ENCODE measurements around the gene SMARCE1.

SMARCE1 gene

DNA sequence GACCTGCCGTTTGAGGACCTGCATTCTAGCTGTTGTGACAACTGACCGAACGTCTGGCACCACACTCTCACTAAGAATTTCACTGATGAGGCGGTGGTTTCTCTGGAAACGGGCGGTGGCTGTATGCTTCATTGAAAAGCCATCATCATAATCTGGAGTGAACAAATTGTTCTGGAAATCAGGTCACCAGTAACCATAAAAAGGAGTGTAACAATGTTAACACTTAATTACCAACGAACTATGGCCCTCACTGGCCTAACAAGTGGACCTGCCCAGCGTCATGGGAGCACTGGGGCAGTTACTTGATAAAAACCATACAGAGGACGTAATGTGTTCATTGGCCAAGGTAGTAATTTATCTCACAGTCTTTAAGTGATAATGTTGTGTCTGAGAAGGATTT, 15.4 kb downstream of the SMARCE1 start:
- DNase-seq (ENCODE audit: extremely low read depth, low read depth): no peak
- H3K4me3 ChIP-seq (replicated peaks; ENCODE audit: low read depth, low read length): no peak overlapping the region
- TF ChIP-seq, protein P1, sequence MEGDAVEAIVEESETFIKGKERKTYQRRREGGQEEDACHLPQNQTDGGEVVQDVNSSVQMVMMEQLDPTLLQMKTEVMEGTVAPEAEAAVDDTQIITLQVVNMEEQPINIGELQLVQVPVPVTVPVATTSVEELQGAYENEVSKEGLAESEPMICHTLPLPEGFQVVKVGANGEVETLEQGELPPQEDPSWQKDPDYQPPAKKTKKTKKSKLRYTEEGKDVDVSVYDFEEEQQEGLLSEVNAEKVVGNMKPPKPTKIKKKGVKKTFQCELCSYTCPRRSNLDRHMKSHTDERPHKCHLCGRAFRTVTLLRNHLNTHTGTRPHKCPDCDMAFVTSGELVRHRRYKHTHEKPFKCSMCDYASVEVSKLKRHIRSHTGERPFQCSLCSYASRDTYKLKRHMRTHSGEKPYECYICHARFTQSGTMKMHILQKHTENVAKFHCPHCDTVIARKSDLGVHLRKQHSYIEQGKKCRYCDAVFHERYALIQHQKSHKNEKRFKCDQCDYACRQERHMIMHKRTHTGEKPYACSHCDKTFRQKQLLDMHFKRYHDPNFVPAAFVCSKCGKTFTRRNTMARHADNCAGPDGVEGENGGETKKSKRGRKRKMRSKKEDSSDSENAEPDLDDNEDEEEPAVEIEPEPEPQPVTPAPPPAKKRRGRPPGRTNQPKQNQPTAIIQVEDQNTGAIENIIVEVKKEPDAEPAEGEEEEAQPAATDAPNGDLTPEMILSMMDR (IDR thresholded peaks at IDR 0.05; ENCODE audit: low read depth, low read length, missing control alignments): no peak

DNA sequence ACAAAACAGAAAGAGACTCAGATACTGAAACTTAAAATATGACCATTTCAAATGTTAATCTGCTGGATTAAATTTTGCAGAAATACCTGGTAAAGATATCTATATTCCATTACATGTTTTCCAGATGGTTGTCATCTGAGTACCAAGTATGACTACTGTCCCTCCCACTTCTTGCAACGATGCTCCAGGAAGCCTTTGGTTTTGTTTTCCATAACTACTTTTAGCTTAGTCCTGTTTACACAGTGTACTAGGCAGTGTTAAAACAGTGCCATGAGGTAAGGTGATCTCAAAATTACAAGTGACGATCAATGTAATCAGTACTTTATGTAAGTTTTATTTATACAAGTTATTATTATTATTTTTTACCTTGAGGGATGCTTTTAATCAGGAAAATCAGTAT, 17.8 kb downstream of the SMARCE1 start:
- DNase-seq (ENCODE audit: extremely low read depth, low read depth): no peak
- TF ChIP-seq, protein P1 (IDR thresholded peaks at IDR 0.05; ENCODE audit: low read depth, low read length, missing control alignments): no peak
- H3K4me3 ChIP-seq (replicated peaks; ENCODE audit: low read depth, low read length): no peak overlapping the region

DNA sequence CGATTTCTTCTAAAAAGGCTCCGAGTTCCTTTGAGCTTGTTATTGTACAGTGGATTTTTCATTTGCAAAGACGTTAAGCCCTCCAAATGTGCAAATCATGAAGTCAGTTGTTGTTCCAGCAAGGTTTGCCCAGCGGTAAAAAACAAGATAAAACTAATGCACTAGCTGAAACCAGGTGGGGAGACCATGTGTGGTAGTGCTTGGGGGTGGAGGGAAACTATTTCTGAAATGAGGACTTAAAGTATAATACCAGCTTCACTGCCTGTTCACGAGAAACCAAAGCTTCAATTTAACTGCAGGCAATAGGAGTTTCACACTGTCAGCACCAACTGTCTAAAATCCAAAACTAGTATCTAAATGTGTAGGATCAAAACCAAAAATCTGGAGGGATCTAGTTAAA, 22.3 kb downstream of the SMARCE1 start:
- DNase-seq (ENCODE audit: extremely low read depth, low read depth): no peak
- TF ChIP-seq, protein P1 (IDR thresholded peaks at IDR 0.05; ENCODE audit: low read depth, low read length, missing control alignments): no peak
- no peak overlapping the region for H3K4me3 ChIP-seq (replicated peaks; ENCODE audit: low read depth, low read length)

DNA sequence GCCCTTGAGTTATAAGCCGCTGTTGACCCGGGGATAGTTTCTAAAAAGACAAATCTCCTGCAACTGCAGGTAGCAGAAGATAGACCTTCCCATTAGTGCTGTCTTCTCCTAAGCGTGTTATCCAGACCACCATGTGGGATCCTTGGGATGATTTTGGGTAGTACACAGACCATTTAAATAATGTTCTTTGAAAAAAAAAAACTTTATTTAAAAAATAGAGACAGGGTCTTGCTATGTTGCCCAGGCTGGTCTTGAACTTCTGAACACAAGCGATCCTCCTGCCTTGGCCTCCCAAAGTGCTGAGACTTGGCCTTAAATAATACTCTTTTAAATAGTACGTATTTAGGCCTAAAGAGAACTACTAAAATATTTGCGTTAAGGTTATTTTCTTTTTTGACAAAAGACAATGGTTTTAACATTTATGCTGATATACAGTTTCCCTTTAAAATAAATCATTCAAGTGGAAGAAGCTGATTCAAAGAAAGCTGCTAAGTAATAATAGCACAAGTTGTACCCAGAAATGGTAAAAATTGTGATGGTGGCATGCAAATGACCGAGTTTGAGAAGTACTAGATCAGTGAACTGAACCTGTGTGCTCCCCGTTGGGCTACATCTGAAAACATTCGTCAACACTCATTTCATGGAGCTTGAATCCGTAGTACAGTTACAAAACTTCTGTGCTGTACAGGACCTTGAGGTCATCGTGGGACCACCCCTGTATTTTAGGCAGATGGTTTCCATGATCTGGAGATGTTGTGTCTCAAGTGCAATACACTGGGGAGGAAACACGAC, 24.0 kb downstream of the SMARCE1 start:
- TF ChIP-seq, protein P1 (IDR thresholded peaks at IDR 0.05; ENCODE audit: low read depth, low read length, missing control alignments): no peak
- H3K4me3 ChIP-seq (replicated peaks; ENCODE audit: low read depth, low read length): no peak overlapping the region
- no peak for DNase-seq (ENCODE audit: extremely low read depth, low read depth)

DNA sequence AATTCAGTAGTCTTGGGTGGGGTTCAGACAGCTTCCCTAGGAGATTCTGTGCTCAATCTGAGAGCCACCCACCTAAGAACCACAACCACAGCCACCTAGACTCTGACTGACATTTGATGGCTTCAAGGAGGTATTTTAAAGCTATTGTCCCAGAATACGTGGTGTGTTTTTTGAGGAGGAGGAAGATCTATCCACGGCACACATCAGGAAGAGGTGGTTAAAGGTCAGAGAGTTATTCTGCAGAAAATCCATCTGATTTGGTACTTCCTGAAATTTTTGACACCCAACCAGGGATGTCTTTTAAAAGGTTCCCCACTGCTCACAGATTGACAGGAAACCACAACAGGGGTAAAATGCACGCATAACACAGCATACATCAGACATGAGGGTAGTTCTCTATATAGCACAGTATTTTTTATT, 25.1 kb downstream of the SMARCE1 start:
- TF ChIP-seq, protein P1 (IDR thresholded peaks at IDR 0.05; ENCODE audit: low read depth, low read length, missing control alignments): no peak
- H3K4me3 ChIP-seq (replicated peaks; ENCODE audit: low read depth, low read length): no peak overlapping the region
- no peak for DNase-seq (ENCODE audit: extremely low read depth, low read depth)

DNA sequence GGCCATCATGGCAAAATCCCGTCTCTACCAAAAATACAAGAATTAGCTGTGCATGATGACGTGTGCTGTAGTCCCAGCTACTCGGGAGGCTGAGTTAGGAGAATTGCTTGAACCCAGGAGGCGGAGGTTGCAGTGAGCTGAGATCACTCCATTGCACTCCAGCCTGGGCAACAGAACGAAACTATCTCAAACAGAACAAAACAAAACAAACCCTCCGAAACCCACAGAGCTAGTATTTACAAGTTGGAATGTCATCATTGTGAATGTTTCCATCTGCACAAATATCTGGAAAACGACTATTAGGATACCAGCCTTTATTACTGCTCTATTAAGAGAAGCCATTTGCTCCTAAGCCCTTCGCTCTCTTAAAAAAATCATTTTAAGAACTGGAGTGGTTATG, 26.0 kb downstream of the SMARCE1 start:
- no peak for DNase-seq (ENCODE audit: extremely low read depth, low read depth)
- TF ChIP-seq, protein P1 (IDR thresholded peaks at IDR 0.05; ENCODE audit: low read depth, low read length, missing control alignments): no peak
- no peak overlapping the region for H3K4me3 ChIP-seq (replicated peaks; ENCODE audit: low read depth, low read length)

DNA sequence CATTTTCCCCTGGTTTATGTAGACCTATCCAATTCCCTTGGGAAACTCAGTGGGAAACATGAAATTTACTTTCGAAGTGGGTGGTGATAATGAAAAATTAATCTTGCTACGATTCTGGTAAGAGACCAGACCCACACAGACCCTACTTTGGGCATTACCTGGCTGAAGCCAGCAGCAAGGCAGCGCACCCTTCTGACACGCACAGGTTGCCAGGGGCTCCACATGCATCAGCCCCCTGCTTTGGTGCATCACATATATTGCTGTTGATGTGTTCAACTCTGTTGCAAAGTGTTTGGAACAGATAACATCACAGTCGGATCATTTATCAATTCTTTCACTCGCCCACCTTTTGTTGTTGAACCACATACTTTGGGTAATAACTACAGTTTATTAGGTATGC, 26.6 kb downstream of the SMARCE1 start:
- TF ChIP-seq, protein P1 (IDR thresholded peaks at IDR 0.05; ENCODE audit: low read depth, low read length, missing control alignments): no peak
- H3K4me3 ChIP-seq (replicated peaks; ENCODE audit: low read depth, low read length): no peak overlapping the region
- no peak for DNase-seq (ENCODE audit: extremely low read depth, low read depth)

Measured in HFF-Myc (cell line).